GM18511 (cell line): ENCODE measurements around the gene IFNLR1.

Experiments used
- ATAC-seq: cut with Tn5 transposase; IDR thresholded peaks from one replicate; pipeline ENCODE4 v1.9.1; 2021; ENCODE audit warnings: mild to moderate bottlenecking, moderate library complexity; ENCODE audit not compliant: unreplicated experiment

The IFNLR1 gene

DNA sequence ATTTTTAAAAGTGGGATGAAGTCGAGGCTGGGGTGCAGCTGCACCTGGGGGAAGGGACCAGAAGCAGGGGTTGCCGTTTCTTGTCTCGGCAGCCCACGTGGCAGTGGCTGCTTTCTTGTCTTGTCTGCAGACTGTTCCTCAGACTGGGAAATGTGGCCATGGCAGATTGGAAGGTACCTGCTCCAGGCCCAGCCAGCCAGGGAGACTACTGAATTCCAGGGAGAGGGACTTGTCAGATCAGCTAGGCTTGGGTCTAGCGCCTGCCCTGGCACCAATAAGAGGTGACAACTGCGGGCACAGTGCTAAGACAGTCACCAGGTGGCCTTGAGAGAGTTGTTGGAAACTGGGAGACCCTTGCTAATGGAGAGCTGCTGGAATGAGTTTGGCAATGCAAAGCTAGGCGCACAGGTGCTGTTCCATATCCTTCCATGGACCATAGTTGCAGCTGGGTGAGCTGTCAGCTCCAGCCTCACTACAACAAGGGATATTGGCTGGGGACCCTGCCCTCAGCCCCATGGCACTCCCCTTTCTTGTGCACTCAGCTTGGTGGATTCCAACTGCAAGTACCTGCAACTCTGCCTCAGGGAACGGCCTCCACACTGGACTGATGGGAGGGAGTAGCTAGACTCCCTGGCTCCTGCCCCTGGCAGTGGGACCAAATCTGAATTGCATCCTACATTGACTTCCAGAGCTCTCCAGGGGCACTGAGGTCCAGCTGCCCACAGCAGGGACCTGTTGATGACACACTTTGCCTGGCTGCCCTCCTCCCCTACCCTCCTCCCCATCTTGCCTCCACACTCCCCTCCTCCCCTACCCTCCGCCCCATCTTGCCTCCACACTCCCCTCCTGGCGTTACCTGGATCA is 34.2 kb downstream of the IFNLR1 start:
- ATAC-seq, result no peak

DNA sequence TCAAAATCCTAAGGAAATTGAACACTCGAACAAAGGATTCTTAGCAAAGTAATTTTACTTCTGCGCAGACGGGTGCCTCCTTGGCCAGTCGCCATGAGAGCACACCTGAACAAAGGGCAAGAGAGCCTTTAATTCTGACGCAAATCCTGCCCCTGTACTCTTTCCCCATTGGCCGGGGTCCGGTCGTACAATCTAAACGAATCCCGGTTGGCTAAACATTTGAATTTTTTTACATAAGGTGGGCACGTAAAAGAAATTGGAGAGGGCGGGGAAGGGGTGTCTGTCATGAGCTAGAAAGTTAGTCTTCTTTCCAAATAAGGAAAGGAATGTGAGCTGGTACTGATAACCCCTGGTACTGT is 35.9 kb downstream of the IFNLR1 start:
- ATAC-seq, result no peak

DNA sequence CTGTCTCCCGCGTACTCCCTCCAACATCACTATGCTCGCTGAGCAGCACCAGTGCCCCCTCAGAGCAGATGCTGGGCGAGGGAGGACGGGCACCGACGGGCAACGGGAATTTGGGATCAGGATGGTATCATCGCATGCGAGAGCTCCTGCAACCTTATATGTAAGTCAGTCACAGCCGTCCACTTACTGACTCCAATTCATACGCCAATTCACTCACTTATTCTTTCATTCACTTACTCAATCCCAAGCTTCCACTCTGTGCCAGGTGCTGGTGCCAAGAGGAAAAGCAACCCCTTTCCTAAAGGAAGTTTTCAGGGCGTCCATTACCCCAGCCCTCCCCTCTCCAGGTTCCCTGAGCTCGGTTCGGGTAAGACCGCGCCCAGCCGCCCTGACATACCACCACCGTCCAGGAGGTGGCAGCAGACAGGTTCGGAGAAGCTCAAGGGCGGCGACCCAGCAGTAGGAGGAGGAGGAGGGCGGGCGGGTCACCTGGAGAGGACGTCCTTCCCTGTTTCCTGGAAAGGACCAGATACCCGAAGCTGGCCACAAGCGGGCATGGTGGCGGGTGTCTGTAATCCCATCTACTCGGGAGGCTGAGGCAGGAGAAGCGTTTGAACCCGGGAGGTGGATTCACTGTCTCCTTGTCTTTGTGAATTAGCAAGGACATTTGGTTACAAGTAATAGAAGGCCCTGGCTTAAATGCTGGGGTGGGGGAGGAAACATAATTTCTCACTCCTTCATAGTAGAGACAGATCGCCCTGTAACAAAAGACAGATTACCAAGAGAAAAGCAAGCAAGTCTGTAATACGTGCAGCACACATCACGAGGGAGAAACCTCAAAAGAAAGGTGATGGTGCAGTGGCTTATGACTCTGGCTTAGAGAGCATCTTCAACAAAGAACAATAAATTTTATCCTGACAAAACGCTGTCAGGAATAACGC is 36.6 kb downstream of the IFNLR1 start:
- no peak for ATAC-seq

DNA sequence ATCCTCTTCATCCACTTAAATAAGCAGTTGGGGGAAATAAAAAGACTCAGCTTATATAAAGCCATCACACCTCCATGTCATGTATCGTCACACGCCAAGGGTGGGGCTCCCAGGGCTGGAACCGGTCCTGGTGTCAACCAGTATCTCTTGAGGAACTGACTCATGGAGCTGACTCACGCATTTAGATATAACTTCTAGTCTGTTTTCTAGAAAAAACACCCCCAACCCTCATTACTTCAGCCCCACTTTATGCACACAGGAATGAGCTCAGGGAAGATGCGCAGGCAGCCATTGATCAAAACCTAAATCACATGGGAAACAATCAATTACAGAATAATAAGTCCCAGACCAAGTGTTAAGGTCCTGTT is 37.2 kb downstream of the IFNLR1 start:
- no peak for ATAC-seq

DNA sequence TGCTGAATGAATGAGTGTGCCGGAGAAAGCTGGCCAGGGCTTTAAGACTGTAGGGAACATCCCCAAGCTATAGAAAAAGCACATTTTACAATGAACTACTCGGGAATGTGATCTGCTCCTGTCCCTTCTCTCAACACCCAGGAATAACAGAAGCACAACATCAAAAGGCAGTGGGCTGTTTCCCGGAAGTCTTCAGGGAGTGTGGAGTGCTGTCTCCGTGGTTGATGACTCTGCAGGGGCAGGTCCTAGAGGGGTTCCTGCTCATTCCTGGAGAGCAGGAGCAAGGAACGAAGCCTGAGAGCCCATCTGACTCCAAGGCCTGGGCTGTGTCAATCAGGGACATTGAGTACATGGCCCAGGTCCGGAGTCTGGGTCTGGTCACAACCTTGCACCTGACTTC is 39.3 kb downstream of the IFNLR1 start:
- no peak for ATAC-seq

DNA sequence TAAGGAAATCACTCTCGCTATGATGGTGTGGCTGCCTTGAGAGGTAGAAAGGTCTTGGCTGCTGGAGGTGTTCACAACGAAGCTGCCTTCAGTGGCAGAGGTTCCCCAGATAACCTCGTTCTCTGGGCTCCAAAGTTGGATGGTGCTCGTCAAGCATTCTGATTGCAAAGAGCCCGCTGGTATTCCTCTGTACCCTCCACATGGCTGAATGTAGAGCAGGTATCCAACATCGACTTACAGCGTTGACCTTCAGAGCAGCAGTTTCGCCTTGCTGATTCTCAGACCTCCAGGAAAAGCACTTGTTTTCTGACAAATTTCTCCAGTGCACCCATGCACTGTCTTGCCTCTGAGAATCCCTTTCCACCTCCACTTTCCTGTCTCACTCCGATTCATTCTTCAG is 39.9 kb downstream of the IFNLR1 start:
- no peak for ATAC-seq

DNA sequence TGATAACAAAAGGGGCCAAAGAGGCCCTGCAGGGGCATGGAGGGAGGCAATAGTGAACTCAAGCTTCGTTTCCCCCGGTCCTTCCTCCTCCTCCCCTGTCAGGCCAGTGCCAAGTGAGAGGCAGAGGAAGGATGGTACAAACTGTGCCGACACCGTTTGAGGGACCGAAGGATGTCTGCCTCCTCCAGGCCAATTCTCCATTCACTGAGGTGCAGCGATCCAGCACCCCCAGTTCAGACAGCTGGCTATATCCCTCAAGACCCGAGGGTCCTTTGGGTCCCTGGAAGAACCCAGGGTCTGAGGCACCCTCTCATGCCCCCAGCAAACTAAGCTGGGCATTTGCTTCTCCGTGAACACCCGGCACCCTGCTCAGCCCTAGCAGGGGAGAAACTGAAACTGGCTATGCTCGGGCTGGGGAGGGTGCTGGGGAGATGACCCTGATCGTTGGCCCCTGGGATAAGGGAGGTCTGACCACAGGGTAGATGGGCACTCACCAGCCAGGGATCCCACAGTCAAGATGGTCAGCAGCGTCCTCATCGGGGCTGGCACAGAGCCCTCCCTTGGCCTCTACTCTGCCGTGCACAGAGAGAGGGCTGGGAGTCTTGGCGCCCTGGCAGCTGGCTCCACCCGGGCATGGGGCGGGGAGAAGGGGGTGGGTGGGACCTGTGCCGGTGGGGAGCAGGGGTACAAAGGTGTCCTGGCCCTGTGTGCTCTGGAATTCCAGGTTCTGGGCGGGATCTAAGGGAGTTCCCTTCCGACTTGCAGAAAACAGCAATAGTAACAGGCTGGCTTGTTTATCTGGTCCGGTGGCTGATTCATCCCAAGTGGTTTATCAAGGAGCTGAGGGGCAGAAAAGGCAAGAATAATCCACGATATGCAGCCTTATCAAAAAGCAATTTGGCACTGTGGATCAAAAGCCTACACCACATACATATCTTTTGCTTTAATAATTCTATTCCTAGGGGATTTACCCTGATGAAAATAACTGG is 44.2 kb downstream of the IFNLR1 start, which contains the start of gene IL22RA1:
Gene IL22RA1, minus strand, starts transcription at position 595 of the 989 bp plus-strand sequence. Its CDS starts 58 bp downstream, at position 537.
- no peak for ATAC-seq

DNA sequence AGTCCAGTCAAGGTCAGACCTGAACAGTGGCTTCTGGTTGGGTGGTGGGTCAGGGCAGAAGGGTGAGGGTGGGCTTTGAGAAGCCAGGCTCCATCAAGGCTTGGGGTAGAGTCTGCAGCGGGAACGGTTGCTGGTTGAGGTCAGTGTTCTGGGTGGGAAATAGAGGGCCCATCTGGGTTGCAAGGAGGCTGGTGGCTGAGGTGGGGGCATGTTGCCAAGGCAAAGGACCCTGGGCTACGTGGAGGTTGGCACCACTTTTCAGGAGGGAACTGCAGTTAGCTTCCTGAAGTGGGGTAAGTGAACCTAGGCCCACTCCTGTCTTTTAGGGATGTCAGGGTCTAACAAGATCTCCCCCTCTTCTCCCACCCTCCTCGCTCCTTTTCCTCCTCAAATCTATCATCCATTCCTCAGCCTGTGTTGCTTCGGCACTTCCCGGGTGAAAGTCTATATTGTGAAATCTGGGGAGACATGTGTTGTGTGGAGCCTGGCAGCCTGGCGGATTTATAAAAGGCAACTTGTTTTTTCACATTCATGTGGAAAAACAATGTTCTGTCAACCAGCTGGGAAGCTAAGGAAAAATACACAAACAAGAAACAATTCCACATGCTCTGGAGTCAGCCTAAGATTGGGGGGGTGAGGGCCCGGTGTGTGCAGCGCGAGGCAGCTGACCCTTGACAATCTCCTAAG is 45.6 kb downstream of the IFNLR1 start:
- ATAC-seq, result no peak

DNA sequence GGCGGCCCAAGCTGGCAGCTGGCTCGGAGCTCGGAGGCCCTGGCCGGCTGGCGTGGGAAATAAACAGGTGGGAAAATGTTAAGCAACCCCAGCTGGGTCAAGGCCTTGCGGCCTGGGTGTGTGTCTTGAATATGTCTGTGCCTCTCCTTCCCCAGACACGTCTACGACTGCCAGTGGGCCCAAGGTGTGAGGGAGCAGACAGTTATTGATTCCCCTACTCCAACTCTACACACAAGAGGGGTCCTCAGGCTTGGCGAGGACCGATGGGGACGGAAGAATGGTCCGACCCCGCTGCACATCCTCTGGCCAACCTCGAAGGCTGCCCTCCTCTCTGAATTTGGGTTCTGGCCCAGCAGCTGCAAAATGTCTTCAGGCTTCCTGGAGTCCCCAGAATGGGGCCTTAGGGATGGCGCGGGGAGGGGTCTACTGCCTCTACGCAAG is 46.3 kb downstream of the IFNLR1 start:
- ATAC-seq, result no peak

DNA sequence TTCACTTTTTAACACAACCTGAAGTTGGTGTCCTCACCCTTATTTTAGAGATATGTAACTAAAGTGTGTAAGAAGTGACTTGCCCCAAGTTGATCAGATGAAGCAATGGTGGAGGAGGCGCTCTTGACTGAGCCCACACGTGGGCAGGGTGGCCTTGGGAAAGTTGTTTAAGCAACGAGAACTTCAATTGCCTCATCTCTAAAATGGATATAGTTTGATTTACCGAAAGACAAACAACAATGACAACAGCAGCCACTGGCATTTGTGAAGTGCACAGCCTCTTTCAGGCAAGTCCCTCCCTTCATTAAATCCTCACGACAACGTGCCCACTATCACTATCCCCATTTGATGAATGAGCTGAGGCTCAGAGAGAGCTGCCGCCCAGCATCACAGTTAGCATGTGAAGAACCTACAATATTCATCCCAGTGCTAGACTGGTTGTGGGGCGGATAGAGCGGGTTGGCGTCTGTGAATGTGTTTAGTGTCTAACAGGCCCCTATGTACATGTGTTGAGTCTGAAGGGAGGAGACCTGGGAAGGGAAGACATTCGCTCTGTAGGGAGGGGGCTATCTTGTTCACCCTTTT is 47.2 kb downstream of the IFNLR1 start:
- ATAC-seq, result no peak

DNA sequence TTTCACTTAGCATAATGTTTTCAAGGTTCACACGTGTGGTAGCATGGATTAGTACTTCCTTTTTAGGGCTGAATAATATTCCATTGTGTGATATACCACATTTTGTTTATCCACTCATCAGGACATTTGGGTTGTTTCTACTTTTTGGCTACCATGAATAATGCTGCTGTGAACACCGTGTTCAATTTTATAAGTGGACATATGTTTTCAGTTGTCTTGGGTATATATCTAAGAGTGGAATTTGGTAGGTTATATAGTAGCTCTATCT is 47.9 kb downstream of the IFNLR1 start:
- no peak for ATAC-seq

DNA sequence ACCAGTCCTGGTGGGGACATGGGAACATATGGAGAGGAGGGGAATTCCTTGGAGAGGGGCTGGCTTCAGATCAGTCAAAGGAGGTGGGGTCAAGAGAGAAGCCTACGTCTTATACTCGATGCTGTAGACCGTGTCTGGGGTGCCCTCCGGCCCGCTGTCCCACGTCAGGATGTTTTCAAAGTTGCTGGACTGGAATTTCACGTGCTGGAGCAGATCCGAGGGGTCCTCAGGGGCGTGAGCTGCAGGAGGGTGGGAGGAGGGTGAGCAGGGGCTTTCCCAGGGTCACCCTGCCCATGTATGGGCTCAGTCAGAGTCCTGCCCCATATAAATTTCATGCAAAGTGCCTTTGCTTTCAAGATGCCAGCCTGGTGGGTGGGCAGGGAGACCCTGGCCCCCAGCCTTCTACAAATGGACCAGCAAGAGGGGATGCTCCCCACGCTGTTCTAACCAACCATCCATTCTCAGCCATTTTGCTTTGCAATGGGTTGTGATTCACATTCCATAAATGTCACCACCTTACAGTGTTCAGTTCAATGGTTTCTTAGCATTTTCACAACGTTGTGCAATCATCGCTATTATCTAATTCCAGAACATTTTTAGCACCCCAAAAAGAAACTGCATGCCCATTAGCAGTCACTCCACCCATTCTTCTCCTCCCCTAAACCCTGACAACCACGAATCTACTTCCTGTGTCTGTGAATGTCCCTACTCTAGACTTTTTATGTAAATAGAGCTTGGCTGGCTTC is 48.4 kb downstream of the IFNLR1 start:
- no peak for ATAC-seq

DNA sequence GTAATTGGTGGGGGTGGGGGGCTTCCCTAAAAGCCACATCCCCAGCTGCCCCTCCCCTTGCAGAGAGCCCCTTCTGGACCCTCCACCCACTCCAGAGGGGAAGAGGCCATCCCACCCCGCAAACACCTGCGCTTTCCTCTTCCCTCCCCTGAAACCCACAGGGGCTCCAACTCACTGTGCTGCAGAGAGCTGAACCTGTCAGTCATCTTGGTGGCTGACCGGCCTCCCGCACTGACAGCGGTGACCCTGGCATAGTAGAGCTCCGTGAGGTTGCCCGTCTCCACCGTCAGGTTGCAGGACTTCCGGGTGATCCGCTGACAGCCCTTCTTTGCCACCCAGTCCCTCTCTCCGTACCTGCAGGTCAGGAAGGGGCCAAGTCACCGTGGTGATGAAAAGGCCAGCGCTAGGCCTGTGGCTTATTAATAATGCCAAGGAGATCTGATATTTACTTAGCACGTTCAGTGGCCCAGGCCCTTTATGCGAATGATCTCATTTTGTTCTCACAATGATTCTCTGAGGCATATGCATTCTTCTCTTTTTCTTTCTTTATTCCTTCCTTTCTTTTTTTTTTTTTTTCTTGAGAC is 50.0 kb downstream of the IFNLR1 start:
- no peak for ATAC-seq

DNA sequence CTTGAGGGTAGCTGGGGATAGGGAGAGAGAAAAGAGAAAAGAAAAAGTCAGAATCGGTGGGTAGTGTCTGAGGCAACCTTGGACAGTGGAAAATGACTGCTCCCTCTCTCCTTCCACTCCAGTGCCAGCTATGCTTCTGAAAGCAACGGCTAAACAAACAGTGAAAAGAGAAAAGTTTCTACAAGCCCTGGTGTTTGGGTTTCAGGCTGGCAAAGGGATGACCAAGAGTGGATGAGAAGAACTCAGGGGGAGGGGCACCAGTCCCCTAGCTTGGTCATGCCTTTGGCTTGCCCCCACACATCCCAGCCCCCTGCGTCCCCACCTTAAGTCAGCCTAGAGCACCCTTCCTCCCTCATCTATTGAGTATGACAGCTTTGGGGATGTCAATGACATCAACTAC is 52.7 kb downstream of the IFNLR1 start:
- no peak for ATAC-seq

DNA sequence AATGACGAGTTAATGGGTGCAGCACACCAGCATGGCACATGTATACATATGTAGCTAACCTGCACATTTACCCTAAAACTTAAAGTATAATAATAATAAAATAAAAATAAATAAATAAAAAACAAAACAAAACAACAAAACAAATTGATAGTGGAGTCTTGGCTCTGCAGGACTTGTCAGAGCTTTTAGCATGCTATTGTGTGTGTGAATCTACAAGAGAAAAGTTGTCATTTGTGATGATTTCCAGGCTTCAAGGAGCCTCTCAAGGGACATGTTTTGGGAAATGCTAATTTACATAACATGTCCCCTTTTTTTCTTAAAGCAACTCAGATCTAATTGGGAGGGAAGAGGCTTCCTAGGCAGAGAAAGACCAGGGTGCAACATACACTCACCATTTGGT is 53.3 kb downstream of the IFNLR1 start:
- no peak for ATAC-seq

DNA sequence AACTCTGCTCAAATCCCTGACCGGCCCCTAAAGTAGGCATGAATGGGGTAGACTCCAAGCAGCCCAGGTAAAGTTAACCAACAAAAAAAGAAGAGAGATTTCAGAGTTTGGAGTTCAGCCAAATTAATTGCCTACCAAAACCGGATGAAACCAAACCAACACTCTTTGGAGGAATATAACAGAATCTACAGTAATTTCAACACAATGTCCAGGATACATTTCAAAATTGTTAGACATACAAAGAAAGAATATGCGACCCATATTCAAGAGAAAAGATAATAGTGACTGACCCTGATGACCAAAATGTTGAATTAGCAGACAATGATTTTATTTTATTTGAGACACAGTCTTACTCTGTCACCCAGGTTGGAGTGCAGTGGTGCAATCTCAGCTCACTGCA is 56.7 kb downstream of the IFNLR1 start:
- no peak for ATAC-seq

DNA sequence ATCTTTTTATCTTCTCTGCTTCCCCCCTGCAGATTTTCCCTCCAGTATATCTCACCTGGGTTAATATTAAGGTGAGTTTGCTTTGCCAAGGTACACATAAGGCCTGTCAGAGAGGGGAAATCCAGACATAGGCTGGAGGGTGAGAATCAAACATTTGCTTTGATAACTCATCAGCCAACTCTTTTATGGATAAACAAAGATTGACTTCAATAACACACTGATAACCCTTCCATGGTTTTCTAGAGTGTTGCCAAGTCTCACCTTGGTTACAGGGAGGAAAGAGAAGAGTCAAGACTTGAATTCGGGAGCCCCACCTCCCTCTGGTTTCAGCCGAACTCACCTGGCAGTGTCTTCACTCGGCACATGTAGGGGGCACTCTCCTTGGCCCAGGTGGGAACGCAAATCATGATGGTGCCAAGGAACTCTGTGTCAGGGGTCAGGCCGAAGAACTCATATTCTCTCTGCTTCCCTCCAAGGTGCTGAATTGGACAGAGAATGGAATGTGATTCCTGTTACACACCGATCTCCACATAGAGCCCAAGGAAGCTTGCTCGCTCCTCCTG is 59.2 kb downstream of the IFNLR1 start:
- no peak for ATAC-seq

DNA sequence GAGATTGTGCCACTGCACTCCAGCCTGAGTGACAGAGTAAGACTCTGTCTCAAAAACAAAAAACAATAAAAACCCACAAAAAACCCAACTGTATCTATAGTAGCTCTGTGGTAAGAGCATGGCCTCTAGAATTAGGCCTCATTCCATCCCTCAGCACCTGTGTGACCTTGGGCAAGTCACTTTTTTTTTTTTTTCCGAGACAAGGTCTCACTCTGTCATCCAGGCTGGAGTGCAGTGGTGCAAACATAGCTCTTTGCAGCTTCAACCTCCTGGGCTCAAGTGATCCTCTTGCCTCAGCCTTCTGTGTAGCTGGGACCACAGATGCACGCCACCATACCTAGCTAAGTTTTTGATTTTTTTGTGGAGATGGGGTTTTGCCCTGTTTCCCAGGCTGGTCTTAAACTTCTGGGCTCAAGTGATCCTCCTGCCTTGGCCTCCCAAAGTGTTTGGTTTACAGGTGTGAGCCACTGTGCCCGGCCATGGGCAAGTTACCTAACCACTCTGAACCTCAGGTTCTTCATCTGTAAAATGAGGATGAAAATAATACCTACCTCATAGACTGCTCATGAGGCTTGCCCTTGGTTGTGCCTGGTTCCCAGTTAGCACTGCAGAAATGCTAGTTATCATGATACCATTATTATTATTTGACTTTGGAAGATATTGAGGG is 59.8 kb downstream of the IFNLR1 start:
- ATAC-seq, result no peak
